Tongue (tissue), 2 donors: ENCODE results near the gene ABCB11. TPM values are rescaled to one million over a fixed set of nuclear protein-coding genes. Genes with fewer than 3 reads are reported as not detected.
"Not testable (repeated sequence)": the region's sequence is repeated elsewhere in the genome, so short reads cannot be mapped to it uniquely, and the experiment has no call there.

Experiments
- DNase-seq: peaks from one replicate; pipeline ENCODE4 v3.0.0-alpha.2; 2015
- total RNA-seq: library from RNA; depleted of rRNA; stranded (reverse); fragments of >200 nt; gene quantifications from one replicate; pipeline ENCODE4 v1.2.3, GENCODE V29; 2014

The ABCB11 gene
- total RNA-seq, 1 donor from 2014 or later = not detected

GRCh38 chr2:168889635-168890005 is 141.5 kb downstream of the ABCB11 start:
- no peak for DNase-seq

- DNase-seq = no peak
These were observed 146.1 kb downstream of the ABCB11 start for GRCh38 chr2:168884975-168885374.

- DNase-seq = not testable (repeated sequence)
These were observed 149.0 kb downstream of the ABCB11 start for GRCh38 chr2:168882163-168882562.

GRCh38 chr2:168874368-168875054 is 156.6 kb downstream of the ABCB11 start:
- DNase-seq = no peak

GRCh38 chr2:168870824-168871223 is 160.3 kb downstream of the ABCB11 start:
- DNase-seq = not testable (repeated sequence)

Other genes starting within 250 kb of the ABCB11 start
- gene NOSTRIN, start 228.7 kb downstream of the ABCB11 start, total RNA-seq = 6.9 TPM
- 3.4 TPM for gene SPC25, start 140.9 kb downstream of the ABCB11 start, total RNA-seq
- gene G6PC2, start 130.0 kb downstream of the ABCB11 start, total RNA-seq = not detected
- gene DHRS9, start 38.2 kb upstream of the ABCB11 start, total RNA-seq = 1.6 TPM